HG03108 (cell line): ENCODE measurements around the gene NPHS1.
"Not testable (repeated sequence)": the region's sequence is repeated elsewhere in the genome, so short reads cannot be mapped to it uniquely, and the experiment has no call there.

Source experiments
- ATAC-seq: cut with Tn5 transposase; IDR thresholded peaks from one replicate; pipeline ENCODE4 v1.9.1; 2021; ENCODE audit warnings: moderate library complexity; ENCODE audit not compliant: unreplicated experiment

Gene NPHS1

GRCh38 chr19:35852029-35852780 is at the start of gene NPHS1:
Gene NPHS1, minus strand, starts transcription at chr19:35852504. Its CDS starts 667 bp downstream, at chr19:35851837.
- ATAC-seq = no peak

GRCh38 chr19:35901055-35901644 is 48.8 kb upstream of the NPHS1 start:
- no peak for ATAC-seq

- peak; percentile 36 for ATAC-seq
These were observed 47.4 kb upstream of the NPHS1 start for GRCh38 chr19:35899547-35900214.

GRCh38 chr19:35898499-35898809 is 46.1 kb upstream of the NPHS1 start:
- no peak for ATAC-seq

- ATAC-seq = no peak
These were observed 45.6 kb upstream of the NPHS1 start for GRCh38 chr19:35897706-35898451.

- ATAC-seq = no peak
These were observed 44.3 kb upstream of the NPHS1 start for GRCh38 chr19:35896643-35897040.

- ATAC-seq = no peak
These were observed 43.8 kb upstream of the NPHS1 start for GRCh38 chr19:35895911-35896642.

- no peak for ATAC-seq
These were observed 42.0 kb upstream of the NPHS1 start for GRCh38 chr19:35894342-35894741.

- ATAC-seq = not testable (repeated sequence)
These were observed 39.5 kb upstream of the NPHS1 start for GRCh38 chr19:35891819-35892218.

- no peak for ATAC-seq
These were observed 37.9 kb upstream of the NPHS1 start for GRCh38 chr19:35890113-35890650.

- ATAC-seq = no peak
These were observed 37.2 kb upstream of the NPHS1 start for GRCh38 chr19:35889370-35890112.

GRCh38 chr19:35888398-35888797 is 36.1 kb upstream of the NPHS1 start:
- ATAC-seq = no peak

- ATAC-seq = no peak
These were observed 34.9 kb upstream of the NPHS1 start for GRCh38 chr19:35887197-35887596.

GRCh38 chr19:35885904-35886303 is 33.6 kb upstream of the NPHS1 start:
- ATAC-seq = no peak

GRCh38 chr19:35885225-35885738 is 33.0 kb upstream of the NPHS1 start:
- ATAC-seq = no peak

- ATAC-seq = no peak
These were observed 31.6 kb upstream of the NPHS1 start for GRCh38 chr19:35883882-35884281.

GRCh38 chr19:35882114-35882832 is 30.0 kb upstream of the NPHS1 start:
- ATAC-seq = no peak

- ATAC-seq = no peak
These were observed 27.5 kb upstream of the NPHS1 start for GRCh38 chr19:35879770-35880317.

GRCh38 chr19:35879068-35879467 is 26.8 kb upstream of the NPHS1 start:
- ATAC-seq = no peak
